ENCODE measurements around the gene TMEM74B. TPM values are rescaled to one million over a fixed set of nuclear protein-coding genes. Genes with fewer than 3 reads are reported as not detected.

Gene TMEM74B
- total and polyA plus RNA-seq, 12 donors: 1.5 to 17.5 (median 2.4) TPM

DNA sequence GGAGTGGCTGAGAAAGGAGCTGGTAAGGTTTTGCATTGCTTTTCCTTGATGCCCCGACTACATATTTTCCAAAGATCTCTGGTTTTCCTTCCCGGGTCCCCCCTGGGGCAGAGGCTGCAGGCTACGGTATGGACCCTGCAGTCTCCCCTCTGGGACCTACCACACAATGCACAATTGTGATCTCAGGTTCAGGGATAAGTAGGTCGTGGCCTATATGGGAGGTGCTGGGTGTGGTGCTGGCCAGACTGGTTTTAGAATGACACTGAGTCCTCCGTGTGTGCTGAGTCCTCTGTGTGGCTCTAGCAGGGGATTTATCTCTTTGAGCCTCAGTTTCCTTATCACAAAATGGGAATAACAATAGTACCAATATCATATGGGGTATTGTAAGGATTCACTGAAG is 18.8 kb upstream of the TMEM74B start:
- Histone ChIP-seq H3K4me3 (no peak overlapping the region), H3K9me3 (no peaks in the 10 kb centered on the region), H3K27ac (peak overlapping the region in 7 of 10 donors; percentile 16 to 71 (median 39)), H3K27me3 (peaks cover 0 to 2% (median 0%) of the 10 kb centered on the region in 7 donors), H3K4me1 (peaks cover 0 to 34% (median 0%) of the 10 kb centered on the region in 9 donors), H3K36me3 (no peaks in the 10 kb centered on the region)
- 54% methylated on average over 5 of the region's 5 CpGs for WGBS, 2 donors
- ATAC-seq: no peak
- TF ChIP-seq, protein P1, sequence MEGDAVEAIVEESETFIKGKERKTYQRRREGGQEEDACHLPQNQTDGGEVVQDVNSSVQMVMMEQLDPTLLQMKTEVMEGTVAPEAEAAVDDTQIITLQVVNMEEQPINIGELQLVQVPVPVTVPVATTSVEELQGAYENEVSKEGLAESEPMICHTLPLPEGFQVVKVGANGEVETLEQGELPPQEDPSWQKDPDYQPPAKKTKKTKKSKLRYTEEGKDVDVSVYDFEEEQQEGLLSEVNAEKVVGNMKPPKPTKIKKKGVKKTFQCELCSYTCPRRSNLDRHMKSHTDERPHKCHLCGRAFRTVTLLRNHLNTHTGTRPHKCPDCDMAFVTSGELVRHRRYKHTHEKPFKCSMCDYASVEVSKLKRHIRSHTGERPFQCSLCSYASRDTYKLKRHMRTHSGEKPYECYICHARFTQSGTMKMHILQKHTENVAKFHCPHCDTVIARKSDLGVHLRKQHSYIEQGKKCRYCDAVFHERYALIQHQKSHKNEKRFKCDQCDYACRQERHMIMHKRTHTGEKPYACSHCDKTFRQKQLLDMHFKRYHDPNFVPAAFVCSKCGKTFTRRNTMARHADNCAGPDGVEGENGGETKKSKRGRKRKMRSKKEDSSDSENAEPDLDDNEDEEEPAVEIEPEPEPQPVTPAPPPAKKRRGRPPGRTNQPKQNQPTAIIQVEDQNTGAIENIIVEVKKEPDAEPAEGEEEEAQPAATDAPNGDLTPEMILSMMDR (IDR thresholded peaks at IDR 0.05): no peak
- DNase-seq: no peak
- intact Hi-C loops (cut with DNase I): loop anchor here in 1 of 10 donors (2.0 kb wide), 1 partner anchor 17 kb away; no protein-coding TSS in a partner anchor

DNA sequence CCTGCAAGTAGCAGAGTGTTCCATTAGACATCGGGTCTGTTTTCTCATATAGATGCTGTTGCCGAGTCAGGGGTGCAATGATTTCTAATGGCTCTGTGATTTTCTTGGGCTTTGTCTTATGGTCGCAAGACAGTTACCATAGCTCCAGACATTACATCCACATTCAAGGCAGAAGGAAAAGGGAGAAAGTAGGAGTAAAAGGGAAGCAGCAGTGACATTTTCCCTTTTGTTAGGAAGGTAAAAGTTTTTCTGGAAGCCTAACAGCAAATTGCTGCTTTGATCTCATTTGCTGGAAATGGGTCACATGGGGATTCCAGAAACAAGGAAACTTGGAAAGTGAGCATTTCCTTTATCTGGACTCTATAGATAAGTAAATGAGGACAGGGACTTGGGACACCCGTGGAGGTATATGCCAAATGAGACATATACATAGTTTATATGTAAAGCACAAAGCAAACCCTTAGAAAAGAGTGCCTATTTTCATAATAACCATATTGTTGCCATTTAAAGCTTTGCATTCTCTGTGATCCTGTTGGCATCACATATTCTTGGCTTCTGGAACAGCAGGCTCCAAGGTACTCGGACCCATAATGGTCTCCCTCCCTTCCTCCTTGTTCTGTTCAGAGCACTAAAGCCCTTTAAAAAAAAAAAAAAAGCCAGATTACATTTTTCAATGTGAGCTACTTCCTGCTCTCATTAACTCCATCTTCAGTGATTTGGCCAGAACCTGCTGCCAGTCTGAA is 18.2 kb upstream of the TMEM74B start, which contains the start of gene C20orf202:
TSS of gene C20orf202 (plus strand) at position 693 of the 743 bp plus-strand sequence. CDS start 132 bp downstream, outside the sequence.
- WGBS, 2 donors: 65 to 74% methylated on average over 5 of the region's 5 CpGs
- intact Hi-C loops (cut with DNase I): no loop called here

DNA sequence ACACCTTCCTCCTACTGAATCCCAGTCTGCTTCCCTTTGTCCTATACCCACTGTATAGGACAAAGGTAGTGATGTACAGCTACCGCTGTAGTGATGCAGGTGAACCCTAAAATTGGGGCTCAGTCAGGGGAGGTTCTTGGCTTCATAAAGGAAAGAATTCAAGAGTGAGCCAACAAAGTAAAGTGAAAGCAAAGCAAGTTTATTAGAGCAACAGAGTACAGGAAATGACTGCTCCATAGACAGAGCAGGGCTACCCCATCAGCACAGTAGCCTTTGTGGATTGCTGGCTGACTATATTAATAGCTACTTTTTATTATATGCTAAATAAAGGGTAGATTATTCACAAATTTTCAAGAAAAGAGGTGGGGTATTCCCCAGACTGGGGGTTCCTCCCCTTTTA is 15.2 kb upstream of the TMEM74B start:
- intact Hi-C loops (cut with DNase I): loop anchor here in 2 of 10 donors (10.0 kb wide), 2 partner anchors 235 to 385 kb away; no protein-coding TSS in a partner anchor
- TF ChIP-seq, protein P1 (IDR thresholded peaks at IDR 0.05): no peak

More for the DNA sequence above, 18.2 kb upstream of the TMEM74B start, which contains the start of gene C20orf202:
- Histone ChIP-seq H3K27ac (peak within 1 kb of the TSS in 7 of 10 donors; percentile 16 to 71 (median 39)), H3K36me3 (no peaks in the 10 kb centered on the region), H3K9me3 (no peaks in the 10 kb centered on the region), H3K4me1 (peaks cover 0 to 34% (median 0%) of the 10 kb centered on the region in 9 donors), H3K27me3 (peaks cover 0 to 2% (median 0%) of the 10 kb centered on the region in 7 donors), H3K4me3 (no peak within 1 kb of the TSS)
- ATAC-seq: peak in 1 of 8 donors; percentile 7
- TF ChIP-seq, protein P1 (IDR thresholded peaks at IDR 0.05): no peak
- DNase-seq: no peak

DNA sequence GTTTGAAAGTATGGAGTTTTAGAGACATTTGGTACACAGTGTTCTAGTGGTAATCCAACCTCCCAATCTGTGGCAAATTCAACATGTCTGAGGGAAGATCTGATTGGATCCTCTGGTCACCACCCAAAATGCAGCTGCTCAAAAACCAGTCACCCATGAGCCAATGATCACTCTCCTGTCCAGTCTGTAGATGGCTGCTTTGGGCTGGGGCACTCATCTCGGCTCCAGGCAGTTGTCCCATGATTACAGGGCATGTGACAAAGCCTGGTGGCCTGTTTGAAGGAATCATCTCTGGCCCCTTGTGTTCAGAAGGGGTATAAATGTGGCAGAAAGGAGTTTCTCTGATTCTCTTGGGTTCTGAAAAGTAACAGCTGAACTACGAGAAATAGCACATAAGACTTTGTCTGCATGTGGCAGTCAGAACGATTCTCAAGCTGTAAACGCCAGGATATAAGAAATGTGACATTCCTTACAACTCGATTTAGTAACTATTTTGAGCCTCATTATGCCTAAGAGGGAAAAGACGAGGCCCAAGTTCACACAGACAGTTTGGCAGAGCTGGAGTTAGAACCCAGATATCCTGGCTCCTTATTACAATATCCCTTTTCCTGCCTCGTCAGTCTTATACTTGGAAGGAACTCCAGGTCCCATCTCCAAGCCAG is 14.6 kb upstream of the TMEM74B start:
- peak overlapping the region in 2 of 10 donors; percentile 7 to 28 for H3K27ac ChIP-seq
- intact Hi-C loops (cut with DNase I): loop anchor here in 2 of 10 donors (10.0 kb wide), 2 partner anchors 235 to 385 kb away; no protein-coding TSS in a partner anchor

More for the DNA sequence above, 15.2 kb upstream of the TMEM74B start:
- WGBS, 2 donors: 93 to 95% methylated on average over 1 of the region's 1 CpG
- H3K9me3 ChIP-seq: peaks cover 0 to 6% (median 0%) of the 10 kb centered on the region in 11 donors
- no peak overlapping the region for H3K4me3 ChIP-seq
- H3K27me3 ChIP-seq: no peaks in the 10 kb centered on the region
- H3K27ac ChIP-seq: peak overlapping the region in 2 of 10 donors; percentile 7 to 28
- peaks cover 0 to 30% (median 0%) of the 10 kb centered on the region in 9 donors for H3K4me1 ChIP-seq
- no peaks in the 10 kb centered on the region for H3K36me3 ChIP-seq
- DNase-seq (no peak), ATAC-seq (no peak)

More for the DNA sequence above, 14.6 kb upstream of the TMEM74B start:
- no peaks in the 10 kb centered on the region for H3K36me3 ChIP-seq
- TF ChIP-seq, protein P1 (IDR thresholded peaks at IDR 0.05): no peak
- ATAC-seq (no peak), DNase-seq (no peak)
- H3K9me3 ChIP-seq: peaks cover 0 to 6% (median 0%) of the 10 kb centered on the region in 11 donors
- WGBS, 2 donors: 63 to 64% methylated on average over 7 of the region's 7 CpGs
- H3K27me3 ChIP-seq: no peaks in the 10 kb centered on the region
- H3K4me3 ChIP-seq: no peak overlapping the region
- H3K4me1 ChIP-seq: peaks cover 0 to 24% (median 0%) of the 10 kb centered on the region in 9 donors
